ENCODE results near the gene DEGS2.
A peak's percentile ranks its signal among the peaks of the same experiment; 100 is the strongest.

DEGS2 gene

DNA sequence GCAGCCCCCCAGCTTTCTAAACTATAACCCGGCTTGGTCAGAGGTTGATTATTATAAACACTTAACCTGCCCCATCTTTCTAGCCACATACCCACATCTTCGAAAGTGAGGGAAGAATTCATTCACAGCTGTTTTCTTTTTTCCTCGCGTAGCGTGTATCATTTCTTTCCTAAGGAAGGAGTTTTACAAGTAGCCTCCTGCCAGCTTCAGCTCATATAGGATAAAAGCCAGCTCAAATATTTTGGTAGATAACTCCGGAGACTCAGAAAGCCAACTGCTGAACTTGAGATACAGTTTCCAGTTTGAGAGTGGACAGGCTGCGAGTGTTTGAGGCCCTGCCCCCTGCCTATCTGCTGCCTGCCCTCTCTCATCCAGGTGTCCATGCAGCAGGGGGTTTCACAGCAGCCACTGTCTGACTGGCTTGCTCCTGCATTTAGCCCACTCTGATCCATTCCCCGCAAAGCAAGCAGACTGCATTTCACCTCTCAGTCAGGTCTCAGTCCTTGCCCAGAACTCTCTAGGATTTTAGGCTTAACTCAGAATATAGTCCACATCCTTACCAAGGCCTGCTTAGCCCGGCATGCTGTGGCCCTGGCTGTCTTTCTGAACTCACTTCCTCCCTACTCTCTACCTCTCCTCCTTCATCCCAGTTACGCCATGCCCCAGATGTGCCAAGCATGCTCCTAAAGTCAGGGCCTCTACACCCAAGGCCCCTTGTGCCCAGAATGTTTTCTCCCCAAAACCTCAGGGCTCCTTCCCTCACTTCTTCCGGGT lies 47.3 kb downstream of the DEGS2 start:
- no peak for DNase-seq (ENCODE audit: low spot score)

DNA sequence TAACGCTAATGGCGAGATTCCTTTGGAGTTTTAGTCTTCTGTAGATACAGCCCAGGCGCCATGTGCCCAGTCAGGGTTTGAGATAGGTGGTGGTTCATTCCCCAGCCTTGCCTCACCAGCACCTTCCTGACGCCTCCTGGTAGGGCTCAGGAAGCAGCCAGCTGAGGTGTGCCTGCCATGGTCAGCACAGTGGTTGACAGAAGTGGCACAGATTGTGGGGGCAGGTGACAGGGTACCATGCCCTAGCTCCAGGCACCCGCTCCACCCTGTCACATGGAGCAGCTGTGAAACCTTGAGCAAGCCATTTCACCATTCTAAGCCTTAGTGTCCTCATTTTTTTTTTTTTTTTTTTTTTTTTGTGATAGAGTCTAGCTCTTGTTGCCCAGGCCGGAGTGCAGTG lies 48.6 kb downstream of the DEGS2 start:
- no peak for DNase-seq (ENCODE audit: low spot score)

DNA sequence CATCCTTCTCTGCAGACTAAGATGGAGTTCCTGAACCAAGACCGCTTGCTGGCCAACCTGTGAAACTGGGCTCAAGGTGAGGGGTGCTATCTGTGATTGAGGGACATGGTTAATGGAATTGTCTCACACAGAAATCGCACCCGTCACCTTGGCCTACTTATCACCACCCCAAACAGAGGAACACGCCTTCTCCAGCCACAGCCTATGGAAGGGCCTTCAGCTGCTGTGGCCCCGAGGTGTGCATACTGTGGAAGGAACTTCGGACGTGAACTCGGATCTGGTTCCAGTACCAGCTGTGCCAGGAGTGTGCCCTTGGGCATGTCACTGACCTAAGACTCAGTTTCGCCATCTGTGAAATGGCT lies 49.9 kb downstream of the DEGS2 start:
- DNase-seq (ENCODE audit: low spot score): no peak

DNA sequence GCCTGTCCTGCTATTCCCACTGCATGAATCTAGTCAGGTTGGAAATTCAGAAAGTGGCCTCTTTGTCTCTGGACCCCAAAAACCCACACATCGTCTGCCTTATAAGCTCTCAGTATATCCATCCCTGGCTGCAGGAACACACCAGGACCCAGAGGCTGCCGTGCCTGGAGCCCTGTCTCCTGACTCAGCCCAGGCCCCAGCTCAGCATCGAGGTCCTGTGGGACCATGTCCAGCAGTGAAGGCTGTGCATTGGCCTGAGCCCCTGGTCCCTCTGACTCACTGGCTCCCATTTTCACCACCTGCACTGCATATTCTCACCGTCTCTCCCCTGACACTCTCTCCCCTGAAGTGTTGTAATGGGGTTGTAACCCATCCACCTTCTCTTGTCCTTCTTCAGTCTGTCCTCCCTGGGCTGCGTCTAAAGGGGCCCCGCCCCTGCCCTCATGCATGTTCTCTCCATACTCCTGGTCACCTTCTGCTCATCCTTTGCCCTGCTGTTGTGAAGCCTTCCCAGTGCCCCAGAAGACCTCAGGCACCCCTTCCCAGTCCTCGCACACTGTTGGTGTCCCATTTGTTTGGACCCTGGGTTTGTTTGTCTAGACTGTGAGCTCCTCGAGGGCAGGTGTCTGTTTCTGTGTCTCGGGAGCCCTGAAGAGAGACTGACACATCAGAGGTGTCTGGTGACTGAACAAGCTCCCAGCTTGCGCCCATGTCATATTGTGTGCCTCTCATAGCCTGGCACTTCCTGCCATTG lies 50.4 kb downstream of the DEGS2 start:
- DNase-seq (ENCODE audit: low spot score): no peak

DNA sequence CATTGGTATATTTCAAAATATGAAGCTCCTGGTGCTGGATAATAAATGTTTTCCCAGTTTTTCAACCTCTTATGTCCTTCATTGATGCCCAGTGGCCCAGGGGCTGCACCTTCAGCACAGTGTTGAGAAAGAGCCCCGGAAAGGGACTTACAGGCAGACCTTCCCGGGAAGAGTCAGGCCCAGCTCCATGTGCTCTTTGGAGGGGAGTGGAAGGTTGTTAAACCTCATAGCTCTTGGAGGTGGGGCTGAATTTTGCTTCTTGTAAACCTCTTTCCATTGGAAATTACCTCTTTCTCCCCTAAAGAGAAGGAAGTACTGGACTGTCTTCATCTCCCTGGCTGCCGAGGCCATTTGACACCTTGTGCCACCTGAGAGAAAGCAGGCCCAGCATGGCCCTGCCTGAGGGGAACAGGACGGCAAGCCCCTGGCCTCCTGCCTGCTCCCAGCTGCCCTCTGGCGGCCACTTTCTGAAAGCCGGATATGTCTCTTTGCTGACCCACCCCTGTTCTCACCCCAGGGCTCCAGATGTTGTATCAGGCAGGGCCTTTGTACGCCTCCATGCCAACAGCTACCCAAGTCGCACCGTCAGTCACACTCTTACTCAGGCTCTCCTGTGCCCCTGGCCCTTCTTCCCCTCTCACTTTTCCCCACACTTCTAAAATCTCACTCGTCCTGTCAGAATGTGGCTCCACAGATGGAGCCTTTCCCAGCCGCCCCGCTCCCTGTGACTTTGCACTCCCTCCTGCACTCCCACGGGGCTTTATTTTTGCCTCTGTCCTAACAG lies 51.2 kb downstream of the DEGS2 start:
- DNase-seq (ENCODE audit: low spot score): peak; percentile 88

DNA sequence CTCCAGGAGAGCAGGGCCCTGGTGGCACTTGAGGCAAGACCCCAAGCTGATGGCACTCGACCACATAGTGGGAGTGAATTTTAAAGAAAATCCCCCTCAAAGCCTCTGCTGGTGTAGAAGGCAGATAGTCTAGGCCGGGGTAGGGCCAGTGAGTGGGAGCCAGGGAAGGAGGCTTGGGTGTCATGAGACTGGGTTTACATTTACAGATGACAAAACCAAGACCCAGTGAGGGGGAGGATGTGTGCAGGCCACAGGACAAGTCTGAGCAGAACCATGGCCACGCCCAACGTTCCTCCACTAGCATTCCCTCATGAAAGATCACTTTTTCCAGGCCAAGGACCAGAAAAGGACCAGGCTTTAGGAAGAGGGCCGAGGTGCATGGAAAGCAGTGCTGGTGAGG lies 52.2 kb downstream of the DEGS2 start:
- DNase-seq (ENCODE audit: low spot score): no peak

DNA sequence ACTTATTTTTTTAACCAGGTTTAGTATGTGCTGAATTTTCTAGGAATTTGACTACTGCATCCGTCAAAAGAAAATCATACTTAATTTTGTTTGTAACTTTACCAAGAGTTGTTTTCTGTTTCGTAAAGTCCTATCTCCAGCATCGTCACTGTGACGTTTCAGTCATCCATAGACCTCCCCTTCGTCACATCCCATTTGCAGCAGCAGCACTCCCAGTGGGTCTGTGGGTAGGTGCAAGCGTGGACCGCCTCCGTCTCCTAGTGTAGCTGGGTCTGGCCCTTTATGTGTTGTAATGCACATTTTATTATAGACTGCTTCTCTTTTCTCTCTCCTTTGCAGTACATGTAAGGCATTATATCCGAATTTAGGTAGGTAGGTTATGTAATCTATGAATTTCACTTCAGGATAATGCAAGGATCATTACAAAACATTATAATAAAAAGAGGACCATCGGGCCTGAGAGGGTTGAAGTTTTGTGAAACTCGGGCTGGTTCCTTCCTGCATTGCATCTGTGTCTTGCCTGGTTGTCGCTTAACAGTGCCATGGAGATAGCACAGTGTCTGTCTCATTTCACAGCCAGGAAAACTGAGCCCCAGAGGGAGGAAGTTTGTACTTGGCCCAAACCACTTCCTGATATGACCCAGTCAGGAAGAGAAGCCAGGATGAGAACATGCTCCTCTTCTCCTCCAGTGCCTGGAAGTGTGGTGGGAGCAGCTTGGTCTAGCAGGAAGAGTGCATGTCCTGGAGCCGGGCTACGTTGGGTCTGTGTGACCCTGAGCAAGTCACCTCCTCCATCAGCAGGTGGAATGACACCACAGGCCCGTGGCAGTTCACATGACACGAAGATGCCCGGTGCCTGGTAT lies 53.0 kb downstream of the DEGS2 start:
- peak; percentile 53 for DNase-seq (ENCODE audit: low spot score)

DNA sequence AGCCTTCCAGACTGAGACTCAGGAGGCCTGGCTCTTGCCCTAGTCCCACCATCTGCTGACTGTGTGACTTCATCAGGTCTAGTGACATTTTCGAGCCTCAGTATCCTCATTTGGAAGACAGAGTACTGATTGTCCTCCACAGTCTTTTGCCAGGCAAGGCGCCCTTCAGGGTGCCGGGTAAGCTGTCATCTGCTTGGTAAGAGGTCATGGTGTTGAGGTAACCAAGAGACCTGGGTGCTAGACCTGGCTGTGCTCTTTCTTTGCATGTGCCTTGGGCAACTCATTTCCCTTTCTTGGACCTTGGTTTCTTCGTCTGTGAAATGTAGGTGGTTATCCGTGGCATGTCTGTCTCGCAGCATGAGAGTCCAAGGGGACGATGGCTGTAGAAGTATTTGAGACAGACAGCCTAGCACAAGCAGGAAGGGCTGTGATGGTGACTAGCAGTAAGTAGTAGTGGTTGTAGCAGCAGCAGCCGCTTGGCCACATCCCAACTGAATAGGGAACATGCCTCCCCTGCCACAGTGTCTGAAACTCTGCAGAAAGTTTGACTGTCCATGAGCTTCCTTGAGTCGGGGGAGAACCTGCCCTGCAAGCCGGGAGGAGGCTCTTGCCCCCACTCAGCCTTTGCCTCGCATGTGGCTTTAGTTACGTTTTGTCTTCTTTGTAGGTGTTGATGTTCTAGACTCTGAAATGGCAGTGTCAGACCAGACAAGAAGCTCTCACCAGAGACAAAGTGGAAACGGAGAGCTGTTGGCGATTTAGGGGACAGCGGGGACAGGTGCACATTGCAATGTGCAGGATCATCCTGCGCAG lies 53.9 kb downstream of the DEGS2 start:
- peak; percentile 18 for DNase-seq (ENCODE audit: low spot score)

DNA sequence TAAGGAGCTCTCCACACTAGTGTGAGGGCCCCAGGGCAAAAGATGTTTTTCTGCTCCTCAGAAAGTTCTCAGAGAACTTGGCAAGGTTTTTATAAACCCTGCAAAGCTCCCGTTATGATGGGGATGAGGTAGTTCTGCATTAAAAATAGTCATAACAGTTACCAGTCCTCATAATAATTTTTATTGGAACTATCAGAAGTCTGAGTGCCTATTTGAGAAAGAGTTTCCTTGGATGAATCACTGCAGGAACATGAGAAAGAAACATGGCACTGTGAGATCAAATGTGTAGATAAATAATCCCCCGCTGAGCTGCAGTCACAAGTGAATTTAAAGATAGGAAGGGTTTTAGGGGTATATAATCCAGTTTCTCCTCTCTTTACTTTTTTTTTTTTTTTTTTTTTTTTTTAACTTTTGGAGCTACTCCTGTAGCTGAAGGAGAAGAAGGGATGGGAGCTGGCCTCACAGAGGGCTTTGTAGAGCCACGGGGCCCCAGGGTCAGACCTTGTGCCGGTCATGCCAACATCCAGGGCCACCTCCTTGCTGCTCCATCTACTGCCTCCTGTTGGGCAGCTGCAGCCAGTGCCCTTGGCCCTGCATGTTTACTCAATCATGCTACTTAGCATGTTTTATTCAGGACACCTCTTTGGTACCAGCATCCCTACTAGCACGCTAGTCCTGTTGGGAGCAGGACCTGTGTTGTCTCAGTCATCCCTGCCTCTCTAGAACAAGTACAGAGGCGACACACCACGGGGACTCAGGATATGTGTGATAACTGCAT lies 54.7 kb downstream of the DEGS2 start:
- no peak for DNase-seq (ENCODE audit: low spot score)

DNA sequence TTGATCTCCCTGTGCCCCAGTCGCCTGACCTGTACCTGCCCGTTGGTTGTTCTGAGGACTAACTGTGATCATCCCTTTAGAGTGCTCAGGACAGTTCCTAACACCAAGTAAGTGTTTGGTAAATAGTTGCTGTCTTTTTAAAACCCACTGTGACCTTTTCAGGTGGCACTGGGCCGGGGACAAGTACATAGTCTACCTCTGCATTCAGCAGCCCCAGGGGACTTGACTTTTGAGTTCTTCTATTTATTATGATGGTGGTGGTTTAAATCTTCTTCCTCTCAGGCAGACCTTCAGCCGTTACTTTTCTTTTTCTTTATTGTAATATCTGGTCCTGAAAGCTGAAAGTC lies 55.5 kb downstream of the DEGS2 start:
- no peak for DNase-seq (ENCODE audit: low spot score)

DNA sequence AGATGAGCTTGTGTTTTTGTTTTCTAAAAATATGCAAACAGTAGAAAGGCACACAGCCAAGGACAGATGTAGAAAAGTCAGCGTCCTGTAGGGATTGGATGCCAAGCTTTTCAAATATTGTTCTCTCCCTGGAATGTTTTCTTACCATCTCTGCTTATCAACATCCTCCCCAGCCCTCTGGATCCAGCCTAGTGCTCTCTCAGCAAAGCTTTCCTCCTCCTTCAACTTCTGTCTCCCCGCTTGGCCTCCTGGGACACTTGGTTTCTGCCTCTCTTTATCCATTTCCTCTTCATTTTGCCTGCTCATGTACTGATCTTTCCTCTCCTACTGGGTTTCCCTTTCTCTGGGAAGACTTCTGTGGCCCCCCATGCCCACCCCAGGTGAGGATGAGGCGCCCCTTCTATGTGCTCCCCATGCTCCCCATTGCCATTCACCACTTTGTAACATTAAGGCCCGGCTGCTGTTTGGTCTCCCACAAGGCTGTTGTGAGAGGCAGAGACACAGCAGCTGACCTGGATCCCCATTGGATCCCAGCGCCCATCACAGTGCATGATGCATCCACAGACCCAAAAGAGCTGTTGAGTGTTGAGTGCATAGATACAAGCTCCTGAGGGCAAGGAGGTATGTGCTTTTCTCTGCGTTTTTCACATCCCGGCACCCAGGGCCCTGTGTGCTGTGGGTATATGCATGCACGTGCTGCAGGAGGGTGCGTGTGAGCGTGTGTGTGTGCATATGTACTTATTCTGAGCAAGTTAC lies 56.0 kb downstream of the DEGS2 start:
- DNase-seq (ENCODE audit: low spot score): peak; percentile 22

DNA sequence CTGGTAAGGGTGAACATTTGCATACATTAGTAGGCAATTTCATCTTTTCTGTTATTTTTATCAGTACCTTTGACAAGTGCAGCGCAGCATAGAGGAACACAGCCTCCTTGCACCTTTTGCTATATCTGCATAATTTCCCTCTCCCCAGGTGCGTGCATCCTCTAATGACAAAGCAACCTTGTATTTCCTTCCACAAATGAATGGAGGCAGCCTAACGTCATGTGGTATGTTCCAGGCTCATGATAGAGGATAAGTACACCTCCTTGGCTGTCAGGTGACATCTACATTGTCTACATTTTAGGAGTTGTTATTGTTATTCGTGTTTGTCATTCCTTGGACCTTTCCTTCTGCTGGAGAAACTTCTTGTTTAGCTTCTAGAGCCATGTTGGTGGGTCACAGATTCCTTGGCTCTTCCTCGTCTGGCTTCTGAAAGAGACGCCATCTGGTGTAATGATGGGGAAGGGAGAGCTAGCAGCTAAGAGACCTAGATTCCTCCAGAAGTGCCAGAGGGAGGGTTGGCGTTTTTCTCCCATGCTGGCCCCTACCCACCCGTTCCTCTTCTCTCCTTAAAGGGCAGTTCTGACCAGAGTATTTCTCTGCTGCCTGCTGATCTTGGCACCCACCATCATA lies 57.2 kb downstream of the DEGS2 start:
- no peak for DNase-seq (ENCODE audit: low spot score)

DNA sequence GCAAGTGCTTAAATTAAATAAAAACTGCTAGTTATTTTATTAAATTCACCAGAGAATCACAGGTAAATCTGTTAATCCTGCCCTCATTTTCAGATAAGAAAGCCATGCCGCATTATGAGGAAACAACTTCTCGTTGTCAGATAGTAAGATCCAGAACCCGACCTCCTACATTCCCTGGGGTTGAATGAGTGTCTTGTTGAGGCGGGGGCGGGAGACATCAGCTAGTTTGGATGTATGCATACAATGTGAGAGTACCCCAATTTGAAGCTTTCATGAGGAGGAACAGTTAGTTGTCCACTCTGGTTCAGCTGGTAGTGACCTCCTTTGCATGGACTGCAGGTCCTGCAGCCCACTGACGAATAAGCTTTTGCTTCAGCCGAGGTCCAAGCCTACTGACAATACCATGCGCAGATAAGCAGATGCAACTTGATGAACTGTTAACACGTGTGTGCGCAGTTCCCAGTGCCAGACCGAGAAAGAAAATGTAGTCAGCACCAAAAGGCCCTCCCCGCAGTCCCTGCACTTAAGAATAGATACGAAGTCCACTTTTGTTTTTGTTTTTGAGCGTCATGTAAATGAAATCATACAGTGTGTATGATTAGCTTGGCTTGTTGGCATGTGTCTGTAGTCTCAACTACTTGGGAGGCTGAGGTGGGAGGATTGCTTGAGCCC lies 59.3 kb downstream of the DEGS2 start:
- no peak for DNase-seq (ENCODE audit: low spot score)

DNA sequence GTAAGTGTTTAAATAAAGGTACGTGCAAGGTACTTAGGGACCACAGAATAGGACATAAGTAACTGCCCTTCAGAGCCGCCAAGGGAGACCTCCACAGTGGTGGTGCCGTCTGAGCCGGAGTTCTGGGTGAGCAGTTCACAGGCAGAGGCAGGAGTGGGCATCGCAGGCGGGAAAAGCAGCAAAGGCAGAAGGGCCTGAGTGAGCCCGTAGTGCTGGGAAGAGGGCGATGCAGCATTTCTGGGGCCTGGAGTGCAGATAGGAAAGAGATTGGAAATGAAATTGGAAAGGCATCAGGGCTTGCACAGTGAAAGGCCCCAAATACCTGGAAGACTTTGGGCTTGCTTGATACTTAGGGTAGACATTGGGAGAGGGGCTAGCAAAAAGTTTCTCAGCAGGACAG lies 61.3 kb downstream of the DEGS2 start:
- DNase-seq (ENCODE audit: low spot score): no peak

DNA sequence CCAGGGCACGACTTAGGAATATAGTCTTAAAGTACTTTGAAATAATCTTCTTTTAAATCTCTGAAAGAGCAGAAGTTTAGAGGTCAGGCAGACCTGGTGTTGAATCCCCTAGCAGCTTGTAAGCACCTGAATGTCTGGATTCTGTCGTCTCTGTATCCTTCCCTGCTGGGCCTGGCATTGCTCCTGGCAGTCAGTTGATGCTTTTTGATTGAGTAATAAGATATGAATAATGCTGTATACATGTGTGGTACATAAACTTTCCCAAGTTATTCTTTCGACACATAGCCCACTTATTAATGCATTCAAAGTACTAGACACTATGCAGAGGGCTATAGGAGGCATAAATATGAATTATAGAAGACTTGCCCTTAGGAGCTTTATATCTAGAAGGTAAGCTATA lies 62.8 kb downstream of the DEGS2 start:
- DNase-seq (ENCODE audit: low spot score): no peak
